Ramos (cell line): ENCODE measurements around the gene WDR59.
"Not testable (repeated sequence)": the region's sequence is repeated elsewhere in the genome, so short reads cannot be mapped to it uniquely, and the experiment has no call there.

Experiments
- in situ Hi-C: fragments of 300-500 bp; cut with MboI; formaldehyde crosslinking; loops from one replicate; pipeline ENCODE4 v1.14.3; 2022; ENCODE audit warnings: low sequenced_read_pairs; ENCODE audit not compliant: unreplicated experiment

Gene WDR59

DNA sequence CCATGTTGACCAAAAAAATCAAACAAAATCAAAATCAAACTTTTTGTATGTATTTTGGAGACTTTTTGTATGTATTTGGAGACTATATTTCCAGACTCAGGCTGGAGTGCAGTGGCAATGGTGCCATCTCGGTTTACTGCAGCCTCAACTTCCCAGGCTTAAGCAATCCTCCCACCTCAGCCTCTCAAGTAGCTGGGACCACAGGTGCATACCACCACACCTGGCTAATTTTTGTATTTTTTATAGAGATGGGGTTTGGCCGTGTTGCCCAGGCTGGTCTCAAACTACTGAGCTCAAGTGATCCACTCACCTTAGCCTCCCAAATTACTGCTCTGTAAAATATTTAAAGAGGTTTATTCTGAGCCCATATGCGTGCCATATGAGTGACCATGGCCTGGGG lies 4.9 kb upstream of the WDR59 start:
- in situ Hi-C loops, result not testable (repeated sequence)

DNA sequence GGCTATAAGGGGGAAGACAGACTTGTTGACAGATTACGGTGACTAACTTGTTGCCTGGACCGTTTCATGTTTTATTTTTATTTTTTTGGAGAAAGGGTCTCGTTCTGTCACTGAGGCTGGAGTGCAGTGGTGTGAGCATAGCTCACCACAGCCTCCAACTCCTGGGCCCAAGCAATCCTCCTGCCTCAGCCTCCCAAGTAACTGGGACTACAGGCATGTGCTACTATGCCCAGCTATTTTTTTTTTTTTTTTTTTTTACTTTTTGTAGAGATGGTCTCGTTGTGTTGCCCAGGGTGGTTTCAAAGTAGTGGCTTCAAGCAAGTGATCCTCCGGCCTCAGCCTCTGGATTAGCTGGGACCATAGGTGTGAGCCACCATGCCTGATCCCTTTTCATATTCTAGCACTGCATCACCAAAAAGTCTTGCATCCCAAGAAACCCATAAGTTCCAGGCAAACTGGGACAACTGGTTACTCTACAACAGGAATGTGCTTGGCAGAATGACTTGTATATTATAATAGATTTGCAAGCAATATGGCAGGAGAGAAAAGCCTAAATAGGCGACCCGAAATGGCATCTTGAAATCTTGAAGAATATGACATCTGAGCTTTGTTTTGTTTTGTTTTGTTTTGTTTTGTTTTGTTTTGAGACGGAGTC lies 2.2 kb upstream of the WDR59 start:
- in situ Hi-C loops, result no loop called here

DNA sequence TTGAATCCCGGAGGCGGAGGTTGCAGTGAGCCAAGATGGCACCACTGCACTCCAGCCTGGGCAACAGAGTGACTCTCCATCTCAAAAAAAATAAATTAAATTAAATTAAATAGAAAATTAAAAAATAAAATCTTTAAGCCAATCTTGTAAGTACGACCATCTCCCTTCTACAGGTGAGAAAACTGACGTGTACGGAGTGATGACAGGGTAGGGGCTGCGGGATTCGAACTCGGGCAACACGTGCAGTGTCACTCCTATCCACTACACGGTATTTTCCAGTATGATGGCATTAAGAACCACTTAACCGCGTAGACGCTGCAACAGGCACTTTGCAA lies 762 bp downstream of the WDR59 start:
- in situ Hi-C loops, result no loop called here

GRCh38 chr16:74982256-74982655 lies 2.7 kb downstream of the WDR59 start:
- in situ Hi-C loops, result no loop called here

DNA sequence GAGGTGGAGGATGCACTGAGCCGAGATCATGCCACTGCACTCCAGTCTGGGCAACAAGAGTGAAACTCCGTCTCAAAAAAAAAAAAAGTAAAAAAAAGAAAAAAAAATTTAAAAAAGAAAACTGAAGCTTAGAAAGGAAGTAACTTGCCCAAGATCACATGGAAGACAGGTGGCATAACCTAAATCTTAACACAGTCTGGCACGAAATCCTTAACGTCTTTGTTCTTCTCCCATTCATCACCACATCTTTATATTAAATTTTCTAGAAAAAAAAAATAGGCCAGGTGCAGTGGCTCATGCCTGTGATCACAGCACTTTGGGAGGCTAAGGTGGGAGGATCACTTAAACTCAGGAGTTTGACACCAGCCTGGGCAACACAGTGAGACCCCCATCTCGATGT lies 9.3 kb downstream of the WDR59 start:
- in situ Hi-C loops, result no loop called here

- in situ Hi-C loops, result no loop called here
These were observed 11.6 kb downstream of the WDR59 start for GRCh38 chr16:74973304-74973703.

DNA sequence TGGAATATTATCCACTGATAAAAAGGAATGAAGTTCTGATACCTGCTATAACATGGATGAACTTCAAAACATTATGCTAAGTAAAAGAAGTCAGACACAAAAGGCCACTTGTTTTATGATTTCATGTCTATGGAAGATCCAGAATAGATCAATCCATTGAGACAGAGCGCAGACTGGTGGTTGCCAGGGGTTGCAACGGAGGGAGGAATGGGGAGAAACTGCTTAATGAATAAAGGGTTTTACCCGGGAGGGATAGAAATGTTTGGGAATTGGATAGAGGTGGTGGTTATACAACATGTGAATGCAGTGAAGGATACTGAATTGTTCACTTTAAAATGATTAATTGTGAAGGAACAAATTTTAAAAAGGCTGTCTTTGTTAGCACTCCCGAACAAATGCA lies 30.2 kb downstream of the WDR59 start:
- in situ Hi-C loops, result no loop called here

DNA sequence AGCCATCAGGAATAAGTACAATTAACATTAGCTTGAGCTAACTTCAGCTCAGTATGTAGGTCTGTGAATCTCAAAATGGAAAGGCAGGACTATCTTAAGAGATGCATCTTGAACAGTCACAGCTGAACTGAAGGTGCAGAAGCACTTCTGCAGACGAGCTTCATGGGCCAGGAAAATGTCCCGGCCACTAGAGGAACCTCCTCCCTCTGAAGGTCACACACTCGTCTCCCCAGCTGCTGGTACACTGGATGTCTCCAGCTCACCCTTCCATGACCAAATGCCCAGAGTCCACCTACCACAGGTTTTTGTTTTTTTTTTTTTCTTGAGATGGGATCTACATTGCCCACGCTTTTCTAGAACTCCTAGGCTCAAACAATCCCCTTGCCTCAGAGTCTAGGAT lies 33.2 kb downstream of the WDR59 start:
- in situ Hi-C loops, result no loop called here

DNA sequence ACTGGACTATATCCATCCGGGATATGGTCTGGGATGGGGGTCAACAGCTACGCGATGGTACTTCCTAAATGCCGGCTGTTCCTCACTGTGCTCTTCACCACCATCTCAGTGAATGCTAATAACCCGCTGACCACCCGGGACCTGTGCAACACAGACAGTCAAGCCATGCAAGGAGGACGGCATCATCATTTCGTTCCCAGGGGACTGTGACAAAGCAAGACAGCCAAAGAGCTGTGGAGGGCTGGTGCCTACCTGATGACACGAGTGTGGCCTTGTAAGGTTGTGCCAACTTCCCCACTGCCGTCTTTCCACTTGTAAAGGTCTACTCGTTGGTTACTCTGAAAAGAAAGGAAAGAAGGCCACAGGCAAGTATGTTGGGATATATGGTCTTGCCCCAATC lies 33.7 kb downstream of the WDR59 start:
- in situ Hi-C loops, result no loop called here

GRCh38 chr16:74950511-74950910 lies 34.4 kb downstream of the WDR59 start:
- in situ Hi-C loops, result no loop called here

GRCh38 chr16:74949309-74949708 lies 35.6 kb downstream of the WDR59 start:
- in situ Hi-C loops, result no loop called here

DNA sequence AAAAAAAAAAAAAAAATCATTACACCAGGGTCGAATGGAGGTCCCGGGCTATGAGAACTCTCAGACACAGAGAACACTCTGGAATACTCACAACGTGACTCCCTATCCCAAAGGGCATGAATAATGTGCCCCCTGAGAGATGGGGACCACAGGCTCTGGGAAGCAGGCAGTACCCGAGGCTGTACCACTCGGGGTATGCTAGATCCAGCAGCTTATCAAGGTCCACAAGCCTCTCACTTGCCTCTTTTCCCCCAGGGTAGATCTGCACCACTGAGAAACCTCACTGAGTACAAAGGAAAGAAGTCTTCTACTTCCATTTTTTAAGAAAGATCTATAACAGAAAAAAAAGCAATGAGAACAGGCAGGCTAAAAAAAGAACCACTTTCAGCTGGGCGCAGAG lies 40.5 kb downstream of the WDR59 start:
- in situ Hi-C loops, result no loop called here

DNA sequence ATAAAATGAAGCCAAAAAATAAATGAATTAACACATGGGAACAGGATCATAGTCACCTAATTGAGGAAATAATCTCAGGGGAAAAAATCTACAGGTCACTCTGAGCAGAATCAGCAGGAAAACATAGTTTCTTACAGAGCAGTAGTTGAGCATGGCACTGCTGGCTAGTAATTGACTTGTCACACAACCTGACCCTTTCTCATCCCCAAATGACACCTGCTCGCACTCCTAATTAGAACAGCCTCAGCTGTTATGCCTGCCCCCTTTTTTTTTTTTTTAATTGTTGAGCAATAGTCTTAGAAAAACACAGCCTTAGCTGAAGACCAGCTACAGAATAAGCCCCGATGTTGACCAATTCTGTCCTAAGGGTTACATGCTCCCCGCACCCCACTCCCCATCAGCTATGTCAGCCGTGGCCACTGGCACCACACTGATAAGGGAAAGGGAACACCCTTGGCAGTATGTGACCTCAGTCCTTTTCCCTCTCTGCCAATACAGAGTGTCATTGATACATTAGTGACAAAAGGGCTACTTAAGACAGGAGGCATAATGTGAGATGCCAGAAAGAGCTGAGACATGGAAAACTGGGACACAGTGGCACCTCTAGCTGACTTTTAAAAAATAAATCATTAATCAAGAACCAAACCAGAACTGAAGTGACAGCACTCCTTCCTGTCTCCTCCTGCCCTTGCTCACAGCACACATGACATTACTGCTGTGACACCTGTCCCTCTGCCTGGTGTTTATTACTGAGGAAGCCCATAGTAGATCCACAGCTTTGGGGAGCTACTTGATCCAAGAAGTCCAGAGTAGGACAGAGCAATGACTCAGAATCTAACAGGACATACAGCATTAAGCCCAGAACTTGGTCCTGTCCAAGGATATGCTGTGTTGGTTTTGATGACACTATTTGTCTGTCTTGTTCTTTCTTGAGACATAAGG lies 41.7 kb downstream of the WDR59 start:
- in situ Hi-C loops, result no loop called here

DNA sequence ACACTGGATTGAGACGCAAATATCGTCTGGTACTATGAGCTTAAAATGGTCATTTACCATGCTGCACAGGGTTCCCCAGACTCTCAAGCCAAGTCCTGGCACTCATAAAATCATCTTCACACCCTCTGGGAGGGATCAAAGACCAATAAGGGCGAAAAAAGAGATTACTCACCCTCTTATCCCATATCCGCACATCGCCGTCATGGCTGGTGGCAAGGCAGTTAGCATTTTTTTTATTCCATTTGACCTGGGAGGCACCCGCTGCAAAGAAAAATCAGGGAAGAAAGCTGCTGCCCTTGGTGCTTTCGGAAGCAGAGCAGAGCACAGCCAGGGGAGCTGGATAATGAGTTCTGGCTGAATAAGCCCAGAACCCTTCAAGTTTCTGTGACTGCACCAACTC lies 42.4 kb downstream of the WDR59 start:
- in situ Hi-C loops, result no loop called here

- in situ Hi-C loops, result no loop called here
These were observed 45.2 kb downstream of the WDR59 start for GRCh38 chr16:74939688-74940087.

DNA sequence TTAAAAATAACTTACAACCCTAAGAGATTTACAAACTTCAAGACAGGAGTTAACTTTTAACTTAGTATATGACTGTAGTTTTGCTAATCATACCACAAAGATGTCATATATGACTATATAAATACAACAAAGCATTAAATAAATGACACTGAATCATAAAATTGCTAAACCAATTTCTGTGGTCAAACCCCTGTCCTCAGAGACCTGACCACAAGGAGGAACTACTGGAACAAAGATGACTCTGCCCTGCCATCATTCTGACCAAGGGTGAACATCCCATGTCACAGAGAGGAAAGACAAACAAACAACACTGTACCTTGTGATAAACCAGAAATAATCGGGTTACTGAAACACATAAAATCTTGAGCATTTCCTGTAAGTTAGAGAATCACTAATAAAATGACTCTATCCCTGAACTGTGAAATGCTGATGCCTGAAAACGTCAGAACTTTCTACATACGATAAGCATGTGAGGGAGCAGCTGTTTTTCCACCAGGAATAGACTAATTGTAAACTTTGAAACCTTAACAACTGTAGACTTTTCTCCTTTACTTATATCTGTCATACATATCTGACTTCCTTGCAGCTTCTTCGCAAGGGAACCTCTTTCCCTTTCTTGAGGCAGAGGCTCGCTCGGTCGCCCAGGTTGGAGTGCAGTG lies 47.9 kb downstream of the WDR59 start:
- in situ Hi-C loops, result no loop called here

GRCh38 chr16:74931445-74931844 lies 53.5 kb downstream of the WDR59 start:
- in situ Hi-C loops, result no loop called here

DNA sequence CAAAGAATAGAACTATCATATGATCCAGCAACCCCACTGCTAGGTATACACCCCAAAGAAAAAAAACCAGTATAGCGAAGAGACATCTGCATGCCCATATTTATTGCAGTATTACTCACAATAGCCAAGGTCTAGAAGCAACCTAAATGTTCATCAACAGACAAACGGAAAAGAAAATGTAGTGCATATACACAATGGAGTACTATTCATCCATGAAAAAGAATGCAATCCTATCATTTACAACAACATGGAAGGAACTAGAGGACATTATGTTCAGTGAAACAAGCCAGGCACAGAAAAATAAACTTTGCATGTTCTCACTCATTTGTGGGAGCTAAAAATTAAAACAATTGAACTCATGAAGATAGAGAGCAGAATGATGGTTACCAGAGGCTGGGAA lies 55.3 kb downstream of the WDR59 start:
- in situ Hi-C loops, result no loop called here

- in situ Hi-C loops, result no loop called here
These were observed 58.1 kb downstream of the WDR59 start for GRCh38 chr16:74926805-74927204.

DNA sequence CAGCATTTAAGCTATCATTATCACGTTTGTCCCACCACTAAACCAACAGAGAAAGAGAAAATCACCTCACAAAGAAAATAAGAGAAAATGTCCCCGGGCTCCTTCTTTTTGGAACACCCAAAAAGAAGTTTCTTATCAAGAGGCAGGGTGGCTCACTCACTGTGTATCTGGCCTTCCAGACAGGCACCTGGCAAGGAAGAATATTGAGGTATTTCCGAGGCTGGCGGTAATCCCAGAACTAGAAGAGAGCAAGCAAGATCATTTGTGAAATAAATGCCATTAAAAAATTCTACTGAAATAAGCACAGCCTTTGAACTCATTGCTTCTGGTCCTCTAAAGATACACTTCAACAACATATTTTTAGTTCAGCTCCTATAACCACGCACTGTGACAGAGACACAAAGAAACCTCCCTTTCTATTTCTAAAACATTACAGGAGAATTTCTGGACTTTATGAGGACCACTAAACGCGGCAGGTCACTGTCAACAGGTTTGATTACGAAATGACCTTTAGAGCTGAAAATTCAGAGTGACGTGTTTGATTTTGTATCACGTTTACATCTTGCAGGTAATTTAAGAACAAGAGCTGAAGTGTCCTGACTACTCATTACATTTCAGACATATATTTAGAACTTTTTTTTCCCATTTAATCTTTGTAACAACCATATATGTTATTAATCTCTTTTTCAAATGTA lies 61.0 kb downstream of the WDR59 start:
- in situ Hi-C loops, result no loop called here
